DOHH2 (cell line): ENCODE data around the gene PAPPA.

Experiments
- H3F3A ChIP-seq: fragments of 200-600 bp; sonication (generic), shearing (Covaris generic); 2 replicates; pipeline ENCODE4 v1.6.0; 2016; ENCODE audit warnings: antibody characterized with exemption, mild to moderate bottlenecking; ENCODE audit not compliant: control insufficient read depth, insufficient read depth
- H3K27ac ChIP-seq: fragments of 200-600 bp; sonication (generic); 2 replicates; pipeline ENCODE4 v1.5.1; 2014; ENCODE audit warnings: low read depth, mild to moderate bottlenecking, low read length, moderate library complexity
- H3K27me3 ChIP-seq: fragments of 200-600 bp; sonication (generic); 2 replicates; pipeline ENCODE4 v1.6.1; 2014; ENCODE audit warnings: mild to moderate bottlenecking, low read length, mixed read lengths; ENCODE audit not compliant: control insufficient read depth
- H3K36me3 ChIP-seq: fragments of 200-600 bp; sonication (generic); 2 replicates; pipeline ENCODE4 v1.6.1; 2014; ENCODE audit warnings: mild to moderate bottlenecking, low read length, moderate library complexity, mixed read lengths; ENCODE audit not compliant: control insufficient read depth
- H3K4me1 ChIP-seq: fragments of 200-600 bp; sonication (generic); 2 replicates; pipeline ENCODE4 v1.6.1; 2014; ENCODE audit warnings: mild to moderate bottlenecking, low read length, mixed read lengths; ENCODE audit not compliant: control insufficient read depth
- H3K4me2 ChIP-seq: fragments of 200-600 bp; sonication (generic); 2 replicates; pipeline ENCODE4 v1.6.0; 2014; ENCODE audit warnings: mild to moderate bottlenecking, low read length, moderate library complexity
- H3K4me3 ChIP-seq: fragments of 200-600 bp; sonication (generic); 2 replicates; pipeline ENCODE4 v1.5.1; 2014; ENCODE audit warnings: mild to moderate bottlenecking, low read length, mixed read lengths
- H3K79me2 ChIP-seq: fragments of 200-600 bp; sonication (generic); 2 replicates; pipeline ENCODE4 v1.6.1; 2014; ENCODE audit warnings: mild to moderate bottlenecking, low read length, mixed read lengths; ENCODE audit not compliant: control insufficient read depth
- H3K9me2 ChIP-seq: fragments of 200-600 bp; sonication (generic); replicated peaks from 2 replicates; pipeline ENCODE4 v1.6.1; 2014; ENCODE audit warnings: mild to moderate bottlenecking, low read length, mixed read lengths; ENCODE audit not compliant: control insufficient read depth
- H3K9me3 ChIP-seq: fragments of 200-600 bp; sonication (generic); 2 replicates; pipeline ENCODE4 v1.6.1; 2014; ENCODE audit warnings: antibody characterized with exemption, low read length, mixed read lengths; ENCODE audit not compliant: control insufficient read depth, insufficient read depth
- H4K20me1 ChIP-seq: fragments of 200-600 bp; sonication (generic); 2 replicates; pipeline ENCODE4 v1.6.0; 2014; ENCODE audit warnings: low read depth, mild to moderate bottlenecking, antibody characterized with exemption, low read length, moderate library complexity; ENCODE audit not compliant: control insufficient read depth, insufficient read depth
- EZH2phosphoT487 ChIP-seq: fragments of 200-600 bp; sonication (generic); IDR thresholded peaks from 2 replicates; pipeline ENCODE4 v1.6.1; 2017; ENCODE audit warnings: borderline replicate concordance, mild to moderate bottlenecking, antibody characterized with exemption, low read length, moderate library complexity, mixed read lengths
- TF ChIP-seq, protein P1 (sequence below): fragments of 200-600 bp; sonication (generic); IDR thresholded peaks from one replicate; pipeline ENCODE4 v1.5.1; 2014; ENCODE audit warnings: antibody characterized with exemption, mild to moderate bottlenecking, low read depth, low read length; ENCODE audit not compliant: poor library complexity, severe bottlenecking

PAPPA gene

DNA sequence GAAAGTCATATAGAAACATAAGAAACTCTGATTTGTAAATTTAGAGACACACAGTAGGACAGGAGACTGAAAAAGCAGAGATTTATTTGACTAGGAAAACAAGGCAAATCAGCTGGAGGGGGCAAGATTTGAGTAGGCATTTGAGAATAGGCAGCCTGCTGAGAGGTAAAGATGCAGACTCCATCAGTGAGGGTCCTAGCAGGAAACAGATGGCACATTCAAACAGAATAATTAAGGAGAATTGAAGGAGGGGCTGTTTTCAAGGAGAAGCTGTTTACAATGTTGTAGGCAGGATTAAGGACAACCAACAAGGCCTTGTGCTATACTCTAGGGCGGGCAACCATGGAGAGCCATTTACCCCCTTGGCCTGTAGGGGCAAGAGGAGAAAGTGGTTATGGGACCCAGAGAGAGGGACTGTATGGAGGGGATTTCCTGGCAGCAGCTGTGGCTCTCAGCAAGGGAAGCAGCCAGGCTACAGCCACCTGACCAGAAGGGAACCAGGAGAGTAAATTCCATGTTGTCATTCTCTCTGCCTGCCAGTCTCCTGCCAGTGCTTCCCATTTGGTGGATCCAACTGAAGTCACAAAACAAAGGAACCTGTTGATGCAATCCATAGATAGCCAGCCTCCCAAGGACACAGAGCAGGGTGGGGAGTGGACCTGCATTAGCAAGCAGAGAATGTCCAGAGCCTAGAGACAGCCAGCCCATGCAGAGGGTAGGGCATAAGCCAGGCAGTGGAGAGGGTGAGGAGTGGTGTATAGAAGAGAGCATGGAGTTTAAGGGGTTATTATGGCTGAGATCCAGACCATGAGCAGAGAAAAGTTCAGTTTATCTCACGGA is 38.2 kb downstream of the PAPPA start:
- TF ChIP-seq, protein P1, sequence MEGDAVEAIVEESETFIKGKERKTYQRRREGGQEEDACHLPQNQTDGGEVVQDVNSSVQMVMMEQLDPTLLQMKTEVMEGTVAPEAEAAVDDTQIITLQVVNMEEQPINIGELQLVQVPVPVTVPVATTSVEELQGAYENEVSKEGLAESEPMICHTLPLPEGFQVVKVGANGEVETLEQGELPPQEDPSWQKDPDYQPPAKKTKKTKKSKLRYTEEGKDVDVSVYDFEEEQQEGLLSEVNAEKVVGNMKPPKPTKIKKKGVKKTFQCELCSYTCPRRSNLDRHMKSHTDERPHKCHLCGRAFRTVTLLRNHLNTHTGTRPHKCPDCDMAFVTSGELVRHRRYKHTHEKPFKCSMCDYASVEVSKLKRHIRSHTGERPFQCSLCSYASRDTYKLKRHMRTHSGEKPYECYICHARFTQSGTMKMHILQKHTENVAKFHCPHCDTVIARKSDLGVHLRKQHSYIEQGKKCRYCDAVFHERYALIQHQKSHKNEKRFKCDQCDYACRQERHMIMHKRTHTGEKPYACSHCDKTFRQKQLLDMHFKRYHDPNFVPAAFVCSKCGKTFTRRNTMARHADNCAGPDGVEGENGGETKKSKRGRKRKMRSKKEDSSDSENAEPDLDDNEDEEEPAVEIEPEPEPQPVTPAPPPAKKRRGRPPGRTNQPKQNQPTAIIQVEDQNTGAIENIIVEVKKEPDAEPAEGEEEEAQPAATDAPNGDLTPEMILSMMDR = no peak
- TF ChIP-seq EZH2phosphoT487 = no peak
- H3K36me3 ChIP-seq = no peaks in the 10 kb centered on the region

DNA sequence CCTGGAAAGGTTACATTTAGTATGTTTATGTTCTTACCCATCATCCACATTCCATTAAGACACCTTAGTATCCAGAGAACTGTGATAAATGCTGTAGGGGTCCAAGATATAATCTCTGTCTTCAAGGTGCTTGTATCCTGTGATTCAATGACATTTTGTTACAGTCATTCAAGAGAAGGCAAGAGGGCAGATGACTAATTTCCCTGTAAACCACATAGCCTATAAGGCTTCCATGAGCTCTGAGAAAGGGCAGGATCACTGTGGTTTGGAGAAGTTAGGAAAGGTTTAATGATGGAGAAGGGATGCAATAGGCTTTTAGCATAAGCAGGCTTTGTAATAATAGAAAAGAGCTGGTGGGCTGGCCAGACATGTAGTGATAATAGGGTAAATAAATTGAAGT is 40.0 kb downstream of the PAPPA start:
- no peak for TF ChIP-seq EZH2phosphoT487
- TF ChIP-seq, protein P1 = no peak
- H3K4me2 ChIP-seq = no peak overlapping the region
- H3K4me3 ChIP-seq = no peak overlapping the region
- H3K9me3 ChIP-seq = no peaks in the 10 kb centered on the region
- H3K79me2 ChIP-seq = no peaks in the 10 kb centered on the region
- no peak overlapping the region for H3K27ac ChIP-seq
- no peaks in the 10 kb centered on the region for H3K4me1 ChIP-seq
- H3K9me2 ChIP-seq = no peaks in the 10 kb centered on the region
- H4K20me1 ChIP-seq = no peaks in the 10 kb centered on the region
- no peaks in the 10 kb centered on the region for H3K36me3 ChIP-seq
- no peaks in the 10 kb centered on the region for H3F3A ChIP-seq
- H3K27me3 ChIP-seq = no peaks in the 10 kb centered on the region

More for the DNA sequence above, 38.2 kb downstream of the PAPPA start:
- H3K9me3 ChIP-seq = no peaks in the 10 kb centered on the region
- no peaks in the 10 kb centered on the region for H3K79me2 ChIP-seq
- no peaks in the 10 kb centered on the region for H3F3A ChIP-seq
- no peaks in the 10 kb centered on the region for H3K9me2 ChIP-seq
- H3K4me2 ChIP-seq = no peak overlapping the region
- no peak overlapping the region for H3K4me3 ChIP-seq
- no peaks in the 10 kb centered on the region for H4K20me1 ChIP-seq
- H3K27ac ChIP-seq = no peak overlapping the region
- no peaks in the 10 kb centered on the region for H3K4me1 ChIP-seq
- H3K27me3 ChIP-seq = no peaks in the 10 kb centered on the region

- Histone ChIP-seq H3K36me3 (no peaks in the 10 kb centered on the region), H3K27me3 (no peaks in the 10 kb centered on the region; the same call in 1 of the 2 replicates), H3K9me2 (no peaks in the 10 kb centered on the region), H3K4me3 (no peak overlapping the region), H3K79me2 (no peaks in the 10 kb centered on the region), H3K27ac (no peak overlapping the region), H3K9me3 (no peaks in the 10 kb centered on the region), H3K4me1 (no peaks in the 10 kb centered on the region), H4K20me1 (no peaks in the 10 kb centered on the region), H3K4me2 (no peak overlapping the region), H3F3A (no peaks in the 10 kb centered on the region)
- TF ChIP-seq, protein P1 = no peak
- no peak for TF ChIP-seq EZH2phosphoT487
Measured at GRCh38 chr9:116196806-116197205, 43.2 kb downstream of the PAPPA start.
